Measurements from ENCODE around the gene KLHDC4. TPM values are rescaled to one million over a fixed set of nuclear protein-coding genes. Genes with fewer than 3 reads are reported as not detected.
A peak's percentile ranks its signal among the peaks of the same experiment; 100 is the strongest.

KLHDC4 gene
- polyA plus RNA-seq, 1 of the 3 experiments (the other 2 are of a cell fraction), result 51.2 TPM

GRCh38 chr16:87682852-87683399 lies 82.9 kb downstream of the KLHDC4 start:
- Histone ChIP-seq H3K4me1 (ENCODE audit: control insufficient read depth in 1 of 2, insufficient read depth in 2 of 2, low read depth in 1 of 2, low read length in 1 of 2) (peaks cover 0 to 3% of the 10 kb centered on the region in 2 experiments; a peak in 1 of 4 replicates), H3K4me2 (0 out of 2 replicates have a peak overlapping the region, but pooled peaks have one; percentile 49), H3K4me3 (ENCODE audit: low read depth in 2 of 2, low read length in 1 of 2) (no peak overlapping the region), H2AFZ (ENCODE audit: low read depth) (no peak overlapping the region), H3K27ac (ENCODE audit: low read depth in 2 of 2, low read length in 1 of 2) (no peak overlapping the region), H3K9me3 (no peaks in the 10 kb centered on the region), H3K9ac (no peak overlapping the region), H3K36me3 (replicated peaks in 1 of 2; ENCODE audit: control insufficient read depth in 1 of 2, insufficient read depth in 2 of 2, low read length in 1 of 2) (no peaks in the 10 kb centered on the region), H4K20me1 (ENCODE audit: insufficient read depth) (no peaks in the 10 kb centered on the region), H3K79me2 (ENCODE audit: insufficient read depth) (no peaks in the 10 kb centered on the region), H3K27me3 (ENCODE audit: insufficient read depth) (no peaks in the 10 kb centered on the region; the same call in 1 of the 2 replicates), H3F3A (replicated peaks; ENCODE audit: insufficient read depth) (no peaks in the 10 kb centered on the region), H3K9me2 (no peaks in the 10 kb centered on the region)
- 74% methylated on average over 7 of the region's 18 CpGs for WGBS (ENCODE audit: low lambda C conversion rate)
- TF ChIP-seq REST (IDR thresholded peaks at IDR 0.05; ENCODE audit: low read depth, low read length) (no peak), JUND (IDR thresholded peaks at IDR 0.05) (no peak), IRF3 (IDR thresholded peaks at IDR 0.05; ENCODE audit: low read depth, low read length) (no peak), TCF12 (IDR thresholded peaks at IDR 0.05) (no peak), FOXJ3 (CRISPR knock-in tag; IDR thresholded peaks at IDR 0.05) (no peak), NFIC (IDR thresholded peaks at IDR 0.05; ENCODE audit: borderline replicate concordance) (no peak), RAD21 (IDR thresholded peaks at IDR 0.05; ENCODE audit: low read length) (no peak), RCOR1 (IDR thresholded peaks at IDR 0.05; ENCODE audit: low read length) (no peak), USF1 (IDR thresholded peaks at IDR 0.05; ENCODE audit: borderline replicate concordance, low read depth) (no peak), TEAD4 (IDR thresholded peaks at IDR 0.05; ENCODE audit: borderline replicate concordance, insufficient read depth) (no peak), RFX5 (IDR thresholded peaks at IDR 0.05; ENCODE audit: low read length) (no peak), FOSL2 (IDR thresholded peaks at IDR 0.05; ENCODE audit: borderline replicate concordance, low read depth) (no peak), RXRA (IDR thresholded peaks at IDR 0.05; ENCODE audit: borderline replicate concordance, low read depth) (no peak), MEF2A (IDR thresholded peaks at IDR 0.05; ENCODE audit: borderline replicate concordance, low read depth) (no peak), SMC3 (IDR thresholded peaks at IDR 0.05; ENCODE audit: low read depth, low read length) (no peak), MXI1 (IDR thresholded peaks at IDR 0.05; ENCODE audit: low read depth, low read length) (no peak)
- TF ChIP-seq, protein P1, sequence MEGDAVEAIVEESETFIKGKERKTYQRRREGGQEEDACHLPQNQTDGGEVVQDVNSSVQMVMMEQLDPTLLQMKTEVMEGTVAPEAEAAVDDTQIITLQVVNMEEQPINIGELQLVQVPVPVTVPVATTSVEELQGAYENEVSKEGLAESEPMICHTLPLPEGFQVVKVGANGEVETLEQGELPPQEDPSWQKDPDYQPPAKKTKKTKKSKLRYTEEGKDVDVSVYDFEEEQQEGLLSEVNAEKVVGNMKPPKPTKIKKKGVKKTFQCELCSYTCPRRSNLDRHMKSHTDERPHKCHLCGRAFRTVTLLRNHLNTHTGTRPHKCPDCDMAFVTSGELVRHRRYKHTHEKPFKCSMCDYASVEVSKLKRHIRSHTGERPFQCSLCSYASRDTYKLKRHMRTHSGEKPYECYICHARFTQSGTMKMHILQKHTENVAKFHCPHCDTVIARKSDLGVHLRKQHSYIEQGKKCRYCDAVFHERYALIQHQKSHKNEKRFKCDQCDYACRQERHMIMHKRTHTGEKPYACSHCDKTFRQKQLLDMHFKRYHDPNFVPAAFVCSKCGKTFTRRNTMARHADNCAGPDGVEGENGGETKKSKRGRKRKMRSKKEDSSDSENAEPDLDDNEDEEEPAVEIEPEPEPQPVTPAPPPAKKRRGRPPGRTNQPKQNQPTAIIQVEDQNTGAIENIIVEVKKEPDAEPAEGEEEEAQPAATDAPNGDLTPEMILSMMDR (IDR thresholded peaks at IDR 0.05), result no peak
- TF ChIP-seq, protein P2, sequence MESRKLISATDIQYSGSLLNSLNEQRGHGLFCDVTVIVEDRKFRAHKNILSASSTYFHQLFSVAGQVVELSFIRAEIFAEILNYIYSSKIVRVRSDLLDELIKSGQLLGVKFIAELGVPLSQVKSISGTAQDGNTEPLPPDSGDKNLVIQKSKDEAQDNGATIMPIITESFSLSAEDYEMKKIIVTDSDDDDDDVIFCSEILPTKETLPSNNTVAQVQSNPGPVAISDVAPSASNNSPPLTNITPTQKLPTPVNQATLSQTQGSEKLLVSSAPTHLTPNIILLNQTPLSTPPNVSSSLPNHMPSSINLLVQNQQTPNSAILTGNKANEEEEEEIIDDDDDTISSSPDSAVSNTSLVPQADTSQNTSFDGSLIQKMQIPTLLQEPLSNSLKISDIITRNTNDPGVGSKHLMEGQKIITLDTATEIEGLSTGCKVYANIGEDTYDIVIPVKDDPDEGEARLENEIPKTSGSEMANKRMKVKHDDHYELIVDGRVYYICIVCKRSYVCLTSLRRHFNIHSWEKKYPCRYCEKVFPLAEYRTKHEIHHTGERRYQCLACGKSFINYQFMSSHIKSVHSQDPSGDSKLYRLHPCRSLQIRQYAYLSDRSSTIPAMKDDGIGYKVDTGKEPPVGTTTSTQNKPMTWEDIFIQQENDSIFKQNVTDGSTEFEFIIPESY (IDR thresholded peaks at IDR 0.05; ENCODE audit: borderline replicate concordance, low read depth), result no peak
- TF ChIP-seq, protein P3, sequence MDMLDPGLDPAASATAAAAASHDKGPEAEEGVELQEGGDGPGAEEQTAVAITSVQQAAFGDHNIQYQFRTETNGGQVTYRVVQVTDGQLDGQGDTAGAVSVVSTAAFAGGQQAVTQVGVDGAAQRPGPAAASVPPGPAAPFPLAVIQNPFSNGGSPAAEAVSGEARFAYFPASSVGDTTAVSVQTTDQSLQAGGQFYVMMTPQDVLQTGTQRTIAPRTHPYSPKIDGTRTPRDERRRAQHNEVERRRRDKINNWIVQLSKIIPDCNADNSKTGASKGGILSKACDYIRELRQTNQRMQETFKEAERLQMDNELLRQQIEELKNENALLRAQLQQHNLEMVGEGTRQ (IDR thresholded peaks at IDR 0.05; ENCODE audit: borderline replicate concordance, low read depth, low read length), result no peak
- no peak for DNase-seq
- ChIA-PET POLR2A (no interaction called here), CTCF (interaction anchor here (1.5 kb wide), 2 partner anchors 30 to 87 kb away, joined by 3 read pairs; no protein-coding TSS in a partner anchor)

All from SK-N-SH (cell line).